GM19452 (cell line): ENCODE results near the gene CFAP20DC.
"Not testable (repeated sequence)": the region's sequence is repeated elsewhere in the genome, so short reads cannot be mapped to it uniquely, and the experiment has no call there.

ENCODE experiments used
- ATAC-seq: cut with Tn5 transposase; IDR thresholded peaks from one replicate; pipeline ENCODE4 v1.9.1; 2021; ENCODE audit not compliant: unreplicated experiment

The CFAP20DC gene

DNA sequence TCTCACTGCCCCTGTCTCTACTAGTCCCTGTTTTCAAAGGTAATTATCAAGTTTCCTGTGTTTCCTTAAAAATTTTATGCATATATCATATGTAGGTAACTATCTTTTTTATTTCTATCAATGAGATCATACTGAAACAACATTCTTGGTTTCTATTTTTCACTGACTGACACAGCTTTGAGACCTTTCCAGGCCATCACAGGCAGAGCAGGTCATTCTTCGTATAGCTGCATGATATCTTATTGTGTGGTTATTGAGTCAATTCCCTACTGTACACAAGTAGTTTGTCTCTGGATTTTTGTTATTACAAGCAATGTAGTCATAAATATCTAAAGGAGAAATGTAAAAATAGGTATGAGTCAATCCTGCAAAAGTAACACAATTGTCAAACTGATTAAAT is 169.6 kb downstream of the CFAP20DC start:
- ATAC-seq: no peak

DNA sequence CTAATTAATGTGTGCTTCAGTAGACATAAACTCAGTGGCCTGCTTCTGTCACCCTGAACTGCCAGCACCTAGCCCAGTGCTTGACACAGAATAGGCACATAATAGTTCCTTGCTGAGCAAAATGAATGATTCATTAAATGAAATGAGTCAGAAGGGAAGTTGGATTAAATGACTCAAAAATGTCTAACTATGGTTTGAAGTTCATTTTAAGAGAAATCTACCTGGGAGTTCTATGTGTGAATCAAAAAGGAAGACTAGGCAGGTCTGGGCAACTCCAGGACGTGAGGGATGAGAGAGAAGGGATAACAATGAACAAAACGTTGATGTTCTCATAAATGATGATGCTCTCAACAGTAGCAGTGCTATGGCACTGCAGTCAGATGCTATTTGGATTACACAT is 175.0 kb downstream of the CFAP20DC start:
- peak; percentile 84 for ATAC-seq

DNA sequence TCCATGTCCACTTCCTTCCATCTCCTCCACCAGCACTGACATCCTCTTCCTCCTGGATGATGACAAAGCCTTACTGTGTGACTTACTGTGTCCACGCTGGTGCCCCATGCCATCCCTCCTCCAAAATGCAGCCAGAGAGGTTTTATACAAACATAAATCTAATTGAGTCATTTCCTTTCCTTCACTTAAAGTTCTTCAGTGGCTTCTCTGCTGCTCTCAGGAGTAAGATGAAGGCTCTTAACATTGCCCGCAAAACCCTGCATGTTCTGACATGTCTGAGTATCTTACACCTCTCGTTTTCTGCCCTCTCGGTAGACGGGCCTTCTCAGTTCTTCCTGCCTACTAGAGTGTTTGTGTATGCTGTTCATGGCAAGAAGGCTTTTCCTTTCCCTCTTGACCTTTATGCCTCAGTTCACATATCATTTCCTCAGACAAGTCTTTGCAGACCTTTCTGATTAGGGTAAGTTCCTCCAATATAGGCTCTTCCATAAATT is 175.5 kb downstream of the CFAP20DC start:
- peak; percentile 80 for ATAC-seq

DNA sequence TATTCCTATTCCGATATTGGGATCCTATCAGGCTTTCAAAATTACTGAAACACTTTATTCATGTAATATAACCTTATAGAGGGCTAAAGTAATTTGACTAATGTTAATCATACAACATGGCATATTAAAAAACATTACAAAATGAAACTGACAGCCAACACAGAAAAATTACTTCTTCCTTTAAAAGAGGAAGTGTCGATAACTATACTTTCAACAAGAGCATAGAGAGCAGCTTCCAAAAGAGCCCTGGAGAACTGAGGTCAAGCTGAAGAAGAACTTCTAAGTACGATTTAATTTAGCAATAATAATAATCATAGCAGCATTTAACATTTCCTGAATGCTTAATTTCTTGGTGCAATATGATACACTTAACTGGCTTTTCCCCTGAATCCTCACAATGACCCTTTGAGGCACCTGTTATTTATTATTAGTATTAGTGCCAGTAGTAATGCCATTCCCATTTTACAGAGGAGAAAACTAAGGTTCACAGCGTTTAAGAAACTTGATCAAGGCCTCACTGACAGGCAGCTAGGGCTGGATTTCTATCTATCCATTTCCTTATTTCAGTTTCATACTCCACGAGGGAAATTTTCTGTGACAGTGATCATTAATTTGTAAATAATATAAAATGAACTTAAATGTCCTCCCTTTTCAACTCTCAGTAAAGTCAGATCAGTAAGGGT is 181.6 kb downstream of the CFAP20DC start:
- no peak for ATAC-seq

DNA sequence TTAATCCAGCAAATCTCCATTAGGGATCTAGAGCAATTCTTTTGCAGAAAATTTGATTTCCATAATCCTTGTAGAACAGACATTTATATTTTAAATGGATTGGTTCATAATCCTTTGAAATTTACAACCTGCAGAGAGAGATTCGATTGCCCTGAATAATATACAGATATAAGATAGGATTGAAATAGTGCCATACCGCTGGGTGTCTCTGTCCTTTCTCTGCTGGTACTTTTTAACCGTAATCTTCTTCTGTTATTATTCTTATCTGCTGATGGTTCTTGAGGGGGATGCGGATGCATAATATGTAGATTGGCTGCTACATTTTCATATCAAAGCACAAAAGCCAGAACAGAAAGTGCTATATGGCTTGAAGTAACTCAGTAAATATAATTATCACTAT is 182.2 kb downstream of the CFAP20DC start:
- ATAC-seq: no peak

DNA sequence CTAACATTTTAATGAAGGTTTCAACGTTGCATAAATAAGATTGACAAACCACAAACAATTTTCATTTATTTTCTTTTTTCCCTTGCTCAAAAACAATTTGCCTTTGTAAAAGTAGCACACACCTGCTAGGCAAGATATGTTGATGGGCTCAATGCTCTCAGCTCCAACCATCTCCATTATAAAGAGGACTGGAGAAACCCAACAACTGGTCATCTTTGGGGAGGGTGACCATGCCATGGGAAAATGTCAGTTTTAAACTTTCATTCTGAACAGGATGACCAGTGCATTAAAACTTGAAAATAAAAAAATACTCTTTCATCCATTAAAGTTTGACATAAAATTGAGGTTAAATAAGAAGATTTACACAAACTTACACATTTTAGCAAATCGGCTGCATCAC is 183.7 kb downstream of the CFAP20DC start:
- ATAC-seq: no peak

DNA sequence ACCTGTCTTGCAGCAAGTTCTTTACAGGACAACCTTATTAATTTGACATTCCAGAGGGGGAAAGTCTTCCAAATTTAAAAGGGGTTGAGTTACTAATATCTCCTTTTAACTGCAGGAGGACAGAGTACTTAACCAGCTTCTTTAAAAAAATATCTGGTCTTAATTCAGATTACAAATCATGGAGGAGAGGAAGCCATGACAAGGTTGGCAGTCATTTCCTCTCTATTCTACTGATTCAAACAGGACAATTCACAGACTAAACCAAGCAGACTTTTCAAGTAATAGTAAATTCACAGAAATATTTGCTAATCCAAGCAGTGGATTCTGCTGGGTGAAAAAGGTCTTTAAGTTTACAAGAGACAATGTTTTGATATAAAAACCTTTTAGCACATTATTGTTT is 185.3 kb downstream of the CFAP20DC start:
- no peak for ATAC-seq

DNA sequence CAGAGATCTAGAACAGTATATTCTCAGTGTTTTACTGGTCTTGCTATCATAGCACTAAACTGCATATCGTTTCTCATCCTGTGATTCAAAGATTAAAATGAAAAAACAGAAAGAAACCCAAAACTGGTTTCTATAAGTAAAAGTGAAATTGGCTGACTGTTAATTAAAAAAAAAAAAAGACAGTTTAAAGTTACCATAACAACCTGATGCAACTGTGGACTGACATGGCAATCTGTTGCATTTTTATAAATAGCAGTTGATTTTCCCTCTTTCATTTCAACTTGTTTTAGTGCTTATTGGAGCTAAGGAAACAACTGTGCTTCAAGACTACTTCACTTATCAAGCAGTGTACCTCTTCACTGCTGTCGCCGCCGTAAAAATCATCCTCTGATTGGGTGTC is 186.6 kb downstream of the CFAP20DC start:
- ATAC-seq: no peak

DNA sequence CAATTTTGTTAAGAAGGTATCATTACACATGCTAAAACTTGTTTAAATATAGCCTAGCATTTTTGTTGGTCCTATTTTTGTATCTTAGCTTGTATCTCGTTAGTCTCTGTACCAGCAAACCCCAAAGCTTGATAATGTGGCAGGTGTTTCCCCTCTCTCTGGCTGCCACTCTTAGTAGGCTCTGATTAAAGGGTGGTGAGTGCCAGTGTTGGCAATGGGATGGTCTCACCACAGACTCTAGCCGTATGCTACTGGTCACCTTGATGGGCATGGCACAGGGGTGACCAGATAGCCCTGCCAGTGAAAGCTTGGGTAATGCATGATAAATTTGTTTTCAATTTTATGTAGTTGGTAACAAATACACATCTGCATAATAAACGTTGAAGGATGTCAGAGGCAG is 188.3 kb downstream of the CFAP20DC start:
- no peak for ATAC-seq

DNA sequence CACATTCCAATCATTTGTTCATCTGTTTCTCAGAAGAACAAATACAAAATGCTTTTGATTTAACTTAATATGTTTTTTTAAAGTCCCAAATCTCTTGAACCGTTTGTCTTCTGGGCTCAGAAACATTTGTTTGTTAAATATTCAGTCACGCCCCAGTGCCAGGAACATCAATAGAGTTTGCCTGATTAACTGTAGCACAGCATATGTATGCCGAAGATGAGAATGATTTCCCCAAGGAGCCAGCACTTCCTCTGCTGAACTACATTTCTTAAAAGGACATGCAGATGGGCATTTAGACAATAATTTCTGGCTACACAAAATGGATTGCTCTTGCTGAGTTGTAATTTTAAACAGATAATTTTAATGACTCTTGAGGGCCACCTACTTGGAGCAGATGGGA is 191.7 kb downstream of the CFAP20DC start:
- ATAC-seq: no peak

DNA sequence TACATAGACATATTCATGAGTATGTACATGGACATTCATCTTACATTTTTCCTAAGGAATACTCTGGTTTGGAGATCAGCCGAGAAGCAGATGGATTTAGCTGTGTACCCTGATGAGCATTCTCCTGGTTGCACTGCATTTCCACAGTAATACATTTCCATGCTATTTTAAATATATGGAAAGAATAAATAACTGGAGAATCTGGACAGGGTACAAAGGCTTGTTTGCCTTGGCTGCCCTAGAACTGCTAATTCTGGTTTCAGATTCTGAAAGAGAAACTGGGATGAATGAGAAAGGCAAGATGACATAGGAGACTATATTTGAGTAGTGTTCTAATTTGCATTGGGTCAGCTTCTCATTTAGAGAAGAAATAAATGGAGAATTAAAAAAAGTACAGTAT is 192.4 kb downstream of the CFAP20DC start:
- ATAC-seq: no peak

DNA sequence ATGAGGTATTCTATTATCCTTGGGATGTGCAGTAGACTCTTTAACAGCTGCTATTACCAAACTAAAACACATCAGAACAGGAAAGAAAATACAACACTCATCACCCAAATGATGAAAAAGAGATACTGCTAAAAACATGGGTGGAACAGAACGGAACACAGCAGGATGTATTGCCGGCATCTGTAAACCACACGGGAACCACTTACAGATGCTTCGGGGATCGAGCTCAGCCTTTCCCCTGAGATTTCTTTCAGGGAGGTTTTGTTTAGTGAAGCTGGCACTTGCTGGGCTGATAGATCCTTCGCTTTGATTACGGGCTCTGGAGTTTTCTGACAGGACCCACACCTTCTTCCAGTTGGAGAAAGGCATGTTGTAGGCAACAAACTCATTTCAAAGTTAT is 201.0 kb downstream of the CFAP20DC start:
- ATAC-seq: no peak

DNA sequence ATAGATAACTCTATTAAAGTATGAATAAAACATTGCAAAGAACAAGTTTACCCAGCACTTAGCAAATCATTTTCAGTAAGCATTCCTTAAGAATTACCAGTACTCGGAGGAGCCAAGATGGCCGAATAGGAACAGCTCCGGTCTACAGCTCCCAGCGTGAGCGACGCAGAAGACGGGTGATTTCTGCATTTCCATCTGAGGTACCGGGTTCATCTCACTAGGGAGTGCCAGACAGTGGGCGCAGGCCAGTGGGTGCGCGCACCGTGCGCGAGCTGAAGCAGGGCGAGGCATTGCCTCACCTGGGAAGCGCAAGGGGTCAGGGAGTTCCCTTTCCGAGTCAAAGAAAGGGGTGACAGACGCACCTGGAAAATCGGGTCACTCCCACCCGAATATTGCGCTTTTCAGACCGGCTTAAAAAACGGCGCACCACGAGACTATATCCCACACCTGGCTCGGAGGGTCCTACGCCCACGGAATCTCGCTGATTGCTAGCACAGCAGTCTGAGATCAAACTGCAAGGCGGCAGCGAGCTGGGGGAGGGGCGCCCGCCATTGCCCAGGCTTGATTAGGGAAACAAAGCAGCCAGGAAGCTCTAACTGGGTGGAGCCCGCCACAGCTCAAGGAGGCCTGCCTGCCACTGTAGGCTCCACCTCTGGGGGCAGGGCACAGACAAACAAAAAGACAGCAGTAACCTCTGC is 207.6 kb downstream of the CFAP20DC start:
- not testable (repeated sequence) for ATAC-seq

DNA sequence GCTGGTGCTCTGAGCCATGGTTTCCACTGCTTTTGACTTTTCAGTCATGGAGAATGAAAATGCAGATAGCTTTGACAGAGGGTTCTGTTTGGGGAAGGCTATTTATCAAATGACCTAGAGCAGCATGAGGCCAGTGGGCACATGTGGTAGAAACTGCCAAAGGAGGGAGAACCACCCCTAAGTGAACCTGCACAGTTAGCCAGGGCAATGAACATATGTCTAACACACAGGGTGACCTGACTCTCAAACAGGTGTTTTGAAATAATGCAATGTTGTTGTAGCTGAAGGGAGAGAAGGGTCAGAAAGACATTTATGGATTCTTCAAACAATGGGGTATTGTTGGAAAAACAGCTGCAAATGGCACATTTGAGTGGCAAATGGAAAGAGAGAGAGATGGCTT is 208.9 kb downstream of the CFAP20DC start:
- no peak for ATAC-seq

DNA sequence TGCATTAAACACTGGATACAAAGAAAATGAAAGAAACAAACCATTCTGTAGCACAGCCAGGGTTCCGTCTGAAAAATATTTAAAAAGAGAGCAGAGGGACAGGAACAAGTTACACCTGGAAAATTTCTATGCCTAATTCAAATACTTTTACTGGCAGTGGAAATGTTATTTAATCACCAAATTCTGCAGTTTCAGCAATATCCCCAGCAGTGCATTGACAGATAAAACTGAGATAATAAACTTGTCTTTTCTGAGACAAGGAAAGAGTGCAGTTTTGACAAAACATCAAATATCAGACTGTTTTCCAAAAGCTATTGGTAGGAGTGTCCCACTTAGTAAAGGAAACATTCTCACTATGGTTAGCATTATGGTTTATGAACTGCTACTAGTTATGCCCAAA is 209.9 kb downstream of the CFAP20DC start:
- no peak for ATAC-seq

DNA sequence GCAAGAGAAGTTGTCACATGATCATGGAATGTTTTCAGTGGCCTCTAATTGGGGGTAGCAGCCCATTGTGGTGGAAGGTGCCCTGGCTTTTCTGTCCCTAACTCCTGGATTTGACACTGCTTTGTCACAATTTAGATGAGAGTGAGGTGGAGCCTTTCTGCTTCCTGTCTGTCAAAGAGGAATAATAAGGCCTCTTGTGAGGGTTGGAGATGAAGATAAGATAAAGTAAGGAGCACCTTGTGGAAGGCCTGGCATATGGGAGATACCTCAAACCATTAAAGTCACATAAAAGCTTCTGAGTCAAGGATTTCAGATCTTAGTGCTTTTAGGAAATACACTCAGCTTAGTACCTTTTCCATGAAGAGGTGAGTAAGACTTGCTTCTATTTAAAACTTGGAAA is 210.6 kb downstream of the CFAP20DC start:
- ATAC-seq: no peak

DNA sequence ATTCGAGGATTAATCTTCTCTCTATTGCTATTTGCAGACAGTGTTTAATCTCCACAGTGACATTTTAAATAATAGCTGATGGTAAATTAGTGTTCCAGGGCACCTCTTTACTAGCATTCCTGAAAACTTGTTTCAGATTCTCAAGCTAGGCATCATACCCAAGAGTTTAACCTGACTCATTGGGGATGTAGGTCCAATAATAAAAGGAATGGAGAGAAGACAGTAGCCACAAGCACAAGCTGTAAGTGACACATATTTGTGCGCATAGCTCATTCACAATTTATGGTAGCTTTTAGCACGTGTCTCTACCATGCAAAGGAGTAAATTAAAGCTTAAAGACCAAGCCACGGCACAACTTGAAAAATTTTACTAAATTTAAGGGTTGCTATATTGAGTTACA is 212.0 kb downstream of the CFAP20DC start:
- ATAC-seq: no peak

DNA sequence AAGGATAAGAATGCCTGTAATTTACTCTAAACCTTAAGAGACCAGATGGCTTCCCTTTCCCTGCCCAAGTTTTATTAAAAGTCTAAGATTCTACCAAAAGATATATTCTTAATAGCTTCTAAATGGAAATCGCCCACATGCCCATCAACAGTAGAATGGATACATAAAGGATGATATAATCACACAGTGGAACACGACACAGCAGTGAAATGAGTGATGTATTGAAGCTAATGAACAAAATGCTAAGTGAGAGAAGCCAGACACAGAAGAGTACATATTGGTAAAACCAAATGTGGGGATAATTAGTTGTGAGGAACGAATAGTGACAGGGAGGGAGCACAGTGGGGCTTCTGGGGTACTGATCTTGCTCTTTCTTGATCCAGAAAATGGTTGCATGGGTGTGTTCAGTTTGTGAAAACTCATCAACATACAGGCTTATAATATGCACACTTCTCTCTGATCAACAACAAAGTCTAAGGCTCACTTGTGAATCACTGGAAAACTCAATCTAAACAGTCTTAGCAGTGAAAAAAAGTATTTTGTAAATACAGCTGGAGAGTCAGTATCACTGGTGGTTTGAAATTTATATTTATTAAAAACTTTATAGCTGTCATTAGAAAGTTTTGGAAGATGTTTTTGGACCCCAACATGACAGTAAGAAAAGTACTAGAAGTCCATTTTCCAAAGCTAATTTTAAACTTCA is 212.5 kb downstream of the CFAP20DC start:
- no peak for ATAC-seq

DNA sequence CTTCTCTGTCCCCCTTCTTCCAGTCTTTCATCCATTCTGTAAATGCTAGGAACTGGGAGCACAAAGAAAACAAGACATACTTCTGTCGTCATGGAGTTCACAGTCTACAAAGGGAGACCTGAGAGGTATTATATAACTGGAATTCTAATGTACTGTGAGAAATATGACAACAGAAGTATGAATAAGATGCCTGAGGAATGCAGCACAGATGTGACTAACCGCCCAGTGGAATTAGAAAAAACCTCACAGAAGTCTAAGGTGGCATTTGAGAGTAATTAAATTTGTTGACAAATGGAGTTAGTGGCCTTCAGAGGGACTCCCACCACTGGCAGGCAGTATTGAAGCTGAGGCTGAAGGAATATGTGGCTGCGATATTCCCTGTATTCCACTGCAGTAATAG is 214.7 kb downstream of the CFAP20DC start:
- ATAC-seq: no peak

DNA sequence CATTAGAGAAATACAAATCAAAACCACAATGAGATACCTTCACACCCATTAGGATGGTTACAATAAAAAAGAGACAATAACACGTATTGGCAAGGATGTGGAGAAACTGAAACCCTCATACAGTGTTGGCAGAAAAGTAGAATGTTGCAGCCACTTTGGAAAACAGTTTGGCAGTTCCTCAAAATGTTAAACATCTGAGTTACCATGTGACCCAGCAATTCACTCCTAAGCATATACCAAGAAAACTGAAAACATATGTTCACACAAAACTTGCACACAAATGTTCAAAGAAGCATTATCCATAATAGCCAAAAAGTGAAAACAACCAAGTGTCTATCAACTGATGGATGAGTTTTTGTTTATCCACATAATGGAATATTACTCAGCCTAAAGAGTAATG is 216.3 kb downstream of the CFAP20DC start:
- ATAC-seq: no peak

DNA sequence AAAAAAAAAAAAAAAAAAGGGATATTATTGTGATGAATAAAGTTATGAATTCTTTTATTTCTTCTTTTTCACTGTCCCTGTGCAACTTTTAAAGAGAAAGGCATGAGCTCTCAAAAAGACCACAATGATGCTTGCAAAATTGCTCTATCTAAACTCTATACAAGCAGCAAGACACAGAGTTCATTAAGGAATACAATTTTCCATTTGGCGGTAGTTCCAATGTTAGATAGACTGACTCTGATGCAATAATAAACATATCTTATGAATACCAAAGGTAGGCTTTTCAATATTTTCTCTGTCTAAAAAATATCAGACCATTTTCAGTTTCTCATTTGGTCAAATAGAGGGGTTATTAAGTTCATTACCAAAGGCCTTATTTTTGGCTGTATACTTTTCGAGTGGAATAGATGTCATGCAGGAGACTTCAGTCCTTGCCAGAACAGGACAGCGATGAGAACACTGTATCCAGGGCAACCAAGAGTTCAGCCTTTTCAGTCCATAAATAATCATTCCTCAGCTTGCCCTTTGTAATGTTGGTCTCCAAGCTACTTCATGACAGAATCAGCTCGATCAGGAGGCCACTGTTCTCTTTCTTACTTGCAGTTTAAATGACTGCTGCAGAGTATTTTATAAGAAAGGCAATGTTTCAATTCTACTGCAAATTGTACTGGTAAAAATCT is 220.4 kb downstream of the CFAP20DC start:
- no peak for ATAC-seq

DNA sequence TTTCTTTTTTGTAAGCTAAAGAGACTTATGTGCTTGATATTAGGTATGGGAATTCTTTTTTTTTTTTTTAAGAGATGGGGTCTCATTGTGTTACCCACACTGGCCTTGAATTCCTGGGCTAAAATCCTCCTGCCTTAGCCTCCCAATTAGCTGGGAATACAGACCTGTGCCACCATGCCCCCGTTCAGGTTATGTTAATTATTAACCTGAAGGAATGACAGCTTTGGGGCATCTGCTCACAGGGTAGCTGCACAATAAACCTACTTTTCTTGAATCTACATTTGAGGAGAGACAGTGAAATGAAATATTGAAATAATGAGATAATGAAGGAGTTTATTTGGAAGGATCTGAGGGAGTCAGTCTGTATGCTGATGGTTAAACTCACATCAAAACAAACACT is 225.0 kb downstream of the CFAP20DC start:
- ATAC-seq: no peak
